Tibial nerve (tissue), 4 donors: ENCODE results near the gene NXPH3.

Experiments
- CTCF ChIP-seq, 5 experiments: fragments of 200-600 bp in 3 of 5; fragments of 450-650 bp in 2 of 5; sonication (generic) in 3 of 5; IDR thresholded peaks; one replicate each; pipeline ENCODE4 v1.5.1; 2016 to 2019; ENCODE audit warnings: antibody characterized with exemption in 5 of 5, mild to moderate bottlenecking in 3 of 5, moderate library complexity in 2 of 5
- EP300 ChIP-seq, 2 donors: sonication (generic); formaldehyde crosslinking; IDR thresholded peaks; one replicate each; pipeline ENCODE4 v1.6.1; 2017; ENCODE audit warnings: antibody characterized with exemption in 2 of 2, mild to moderate bottlenecking in 1 of 2
- POLR2A ChIP-seq, 2 donors: fragments of 450-650 bp; IDR thresholded peaks; one replicate each; pipeline ENCODE4 v1.6.1; 2017; ENCODE audit warnings: antibody characterized with exemption in 2 of 2, mild to moderate bottlenecking in 2 of 2, moderate library complexity in 2 of 2

GRCh38 chr17:49548051-49548505 lies 27.6 kb upstream of the NXPH3 start:
- TF ChIP-seq POLR2A (IDR thresholded peaks at IDR 0.05) (no peak), CTCF (IDR thresholded peaks at IDR 0.05) (no peak), EP300 (IDR thresholded peaks at IDR 0.05) (no peak)
